ENCODE measurements around the gene TELO2. TPM values are rescaled to one million over a fixed set of nuclear protein-coding genes. Genes with fewer than 3 reads are reported as not detected.

Gene TELO2
- total and polyA plus RNA-seq, 4 donors = 12.9 to 19.3 (median 16.2) TPM

GRCh38 chr16:1501630-1502029 lies 8.5 kb downstream of the TELO2 start:
- WGBS = 96% methylated on average over 23 of the region's 23 CpGs
- H3K27me3 ChIP-seq (ENCODE audit: control insufficient read depth in 4 of 4, insufficient read depth in 4 of 4, low read length in 3 of 4) = no peaks in the 10 kb centered on the region
- no peak for DNase-seq (ENCODE audit: low spot score)
- H3K9me3 ChIP-seq (ENCODE audit: control insufficient read depth in 4 of 4, low read length in 3 of 4) = no peaks in the 10 kb centered on the region
- no peak overlapping the region for H3K27ac ChIP-seq (ENCODE audit: low read depth in 1 of 2, low read length in 2 of 2)
- H3K36me3 ChIP-seq (ENCODE audit: control insufficient read depth in 4 of 4, insufficient read depth in 3 of 4, low read depth in 1 of 4, low read length in 3 of 4) = peaks cover 4 to 53% (median 29%) of the 10 kb centered on the region in 4 donors
- H3K9ac ChIP-seq (ENCODE audit: low read depth in 1 of 2, low read length in 2 of 2) = no peak overlapping the region
- H3K4me1 ChIP-seq (ENCODE audit: control insufficient read depth in 4 of 4, insufficient read depth in 4 of 4, low read length in 3 of 4) = no peaks in the 10 kb centered on the region
- TF ChIP-seq HNF4A (conservative IDR thresholded peaks at IDR 0.05) = no peak
- no peak overlapping the region for H3K4me3 ChIP-seq (ENCODE audit: low read depth in 1 of 3, low read length in 3 of 3)

DNA sequence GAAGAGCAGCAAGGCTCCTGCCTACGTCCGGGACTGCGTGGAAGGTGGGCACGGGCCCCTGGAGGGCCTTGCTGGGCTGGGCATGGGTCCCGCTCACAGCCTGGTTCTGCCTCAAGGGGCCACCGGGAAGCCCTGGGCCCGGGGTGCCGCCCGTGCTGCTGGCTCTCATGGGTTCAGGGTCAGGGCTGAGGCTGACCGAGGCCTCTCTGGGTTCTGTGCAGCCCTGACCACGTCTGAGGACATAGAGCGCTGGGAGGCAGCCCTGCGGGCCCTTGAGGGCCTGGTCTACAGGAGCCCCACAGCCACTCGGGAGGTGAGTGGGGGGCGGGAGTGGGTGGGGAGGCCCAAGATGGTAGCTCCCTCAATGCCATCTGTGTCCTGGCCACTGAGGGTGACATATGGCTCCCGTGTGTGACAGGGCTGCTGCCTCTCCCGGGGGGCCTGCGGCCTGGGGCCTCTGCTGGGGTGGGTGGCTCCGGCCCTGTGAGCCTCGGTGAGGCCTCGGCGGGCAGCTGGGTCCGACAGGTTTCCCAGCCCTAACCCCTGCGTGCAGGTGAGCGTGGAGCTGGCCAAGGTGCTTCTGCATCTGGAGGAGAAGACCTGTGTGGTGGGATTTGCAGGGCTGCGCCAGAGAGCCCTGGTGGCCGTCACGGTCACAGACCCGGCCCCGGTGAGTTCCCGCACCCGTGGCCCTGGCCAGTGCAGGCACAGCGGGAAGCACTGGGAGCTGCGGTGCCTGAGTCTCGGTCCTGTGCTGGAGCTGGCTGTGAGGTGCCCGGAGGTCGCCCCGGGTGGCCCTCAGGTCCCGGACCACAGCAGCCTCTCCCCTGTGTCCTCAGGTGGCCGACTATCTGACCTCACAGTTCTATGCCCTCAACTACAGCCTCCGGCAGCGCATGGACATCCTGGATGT lies 9.2 kb downstream of the TELO2 start:
- no peak overlapping the region for H3K9ac ChIP-seq (ENCODE audit: low read depth in 1 of 2, low read length in 2 of 2)
- H3K27me3 ChIP-seq (ENCODE audit: control insufficient read depth in 4 of 4, insufficient read depth in 4 of 4, low read length in 3 of 4) = no peaks in the 10 kb centered on the region
- H3K4me3 ChIP-seq (ENCODE audit: low read depth in 1 of 3, low read length in 3 of 3) = no peak overlapping the region
- H3K36me3 ChIP-seq (ENCODE audit: control insufficient read depth in 4 of 4, insufficient read depth in 3 of 4, low read depth in 1 of 4, low read length in 3 of 4) = peaks cover 4 to 46% (median 27%) of the 10 kb centered on the region in 4 donors
- no peaks in the 10 kb centered on the region for H3K9me3 ChIP-seq (ENCODE audit: control insufficient read depth in 4 of 4, low read length in 3 of 4)
- no peak for TF ChIP-seq REST (IDR thresholded peaks at IDR 0.05)
- TF ChIP-seq, protein P1, sequence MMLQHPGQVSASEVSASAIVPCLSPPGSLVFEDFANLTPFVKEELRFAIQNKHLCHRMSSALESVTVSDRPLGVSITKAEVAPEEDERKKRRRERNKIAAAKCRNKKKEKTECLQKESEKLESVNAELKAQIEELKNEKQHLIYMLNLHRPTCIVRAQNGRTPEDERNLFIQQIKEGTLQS (IDR thresholded peaks at IDR 0.05) = no peak
- no peak for TF ChIP-seq FOXA1 (IDR thresholded peaks at IDR 0.05)
- TF ChIP-seq HNF4G (IDR thresholded peaks at IDR 0.05) = no peak
- no peak for TF ChIP-seq FOXA2 (IDR thresholded peaks at IDR 0.05)
- TF ChIP-seq JUND (IDR thresholded peaks at IDR 0.05) = no peak
- TF ChIP-seq, protein P2, sequence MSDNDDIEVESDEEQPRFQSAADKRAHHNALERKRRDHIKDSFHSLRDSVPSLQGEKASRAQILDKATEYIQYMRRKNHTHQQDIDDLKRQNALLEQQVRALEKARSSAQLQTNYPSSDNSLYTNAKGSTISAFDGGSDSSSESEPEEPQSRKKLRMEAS (IDR thresholded peaks at IDR 0.05) = no peak
- no peak for TF ChIP-seq RXRA (IDR thresholded peaks at IDR 0.05)
- DNase-seq (ENCODE audit: low spot score) = no peak
- WGBS = 97% methylated on average over 42 of the region's 42 CpGs
- no peak overlapping the region for H3K27ac ChIP-seq (ENCODE audit: low read depth in 1 of 2, low read length in 2 of 2)
- no peaks in the 10 kb centered on the region for H3K4me1 ChIP-seq (ENCODE audit: control insufficient read depth in 4 of 4, insufficient read depth in 4 of 4, low read length in 3 of 4)

DNA sequence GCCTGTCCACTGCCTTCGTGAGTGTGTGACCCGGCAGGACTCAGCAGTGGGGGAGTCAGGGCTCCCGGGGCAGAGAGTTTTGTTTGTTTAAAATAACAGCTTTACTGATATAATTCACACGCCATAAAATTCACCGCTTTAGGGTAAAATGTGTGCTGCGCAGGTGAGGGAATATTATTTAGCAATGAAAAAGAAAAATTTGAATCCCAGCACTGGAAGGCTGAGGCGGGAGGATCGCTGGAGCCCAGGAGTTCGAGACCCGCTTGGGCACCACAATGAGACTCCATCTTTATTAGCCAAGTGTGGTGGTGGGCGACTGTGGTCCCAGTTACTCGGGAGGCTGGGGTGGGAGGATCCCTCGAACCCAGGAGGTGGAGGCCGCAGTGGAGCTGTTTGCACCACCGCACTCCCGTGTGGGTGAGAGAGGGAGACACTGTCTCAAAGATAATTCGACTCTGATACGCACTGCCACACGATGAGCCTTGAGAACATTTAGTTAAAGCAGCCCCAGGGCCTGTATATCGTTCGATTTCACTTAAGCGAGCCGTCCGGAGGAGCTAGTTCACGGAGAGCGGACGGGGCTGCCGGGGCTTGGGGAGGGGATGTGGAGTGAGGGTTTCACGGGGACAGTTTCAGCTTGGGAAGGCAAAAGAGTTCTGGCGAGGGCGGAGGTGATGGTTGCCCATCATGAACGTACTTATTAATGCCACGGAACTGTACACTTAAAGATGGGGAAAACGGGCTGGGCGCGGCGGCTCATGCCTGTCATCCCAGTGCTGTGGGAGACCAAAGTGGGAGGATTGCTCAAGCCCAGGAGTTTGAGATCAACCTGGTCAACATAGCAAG lies 10.2 kb downstream of the TELO2 start:
- Histone ChIP-seq H3K36me3 (ENCODE audit: control insufficient read depth in 4 of 4, insufficient read depth in 3 of 4, low read depth in 1 of 4, low read length in 3 of 4) (peaks cover 4 to 45% (median 25%) of the 10 kb centered on the region in 4 donors), H3K4me3 (ENCODE audit: low read depth in 1 of 3, low read length in 3 of 3) (no peak overlapping the region), H3K4me1 (ENCODE audit: control insufficient read depth in 4 of 4, insufficient read depth in 4 of 4, low read length in 3 of 4) (no peaks in the 10 kb centered on the region), H3K27me3 (ENCODE audit: control insufficient read depth in 4 of 4, insufficient read depth in 4 of 4, low read length in 3 of 4) (no peaks in the 10 kb centered on the region), H3K9ac (ENCODE audit: low read depth in 1 of 2, low read length in 2 of 2) (no peak overlapping the region), H3K9me3 (ENCODE audit: control insufficient read depth in 4 of 4, low read length in 3 of 4) (no peaks in the 10 kb centered on the region), H3K27ac (ENCODE audit: low read depth in 1 of 2, low read length in 2 of 2) (no peak overlapping the region)
- no peak for TF ChIP-seq HNF4A (conservative IDR thresholded peaks at IDR 0.05)
- TF ChIP-seq FOXA1 (IDR thresholded peaks at IDR 0.05) = no peak
- no peak for TF ChIP-seq SP1 (IDR thresholded peaks at IDR 0.05)
- TF ChIP-seq NR2F2 (IDR thresholded peaks at IDR 0.05) = no peak
- TF ChIP-seq HNF4G (IDR thresholded peaks at IDR 0.05) = no peak
- TF ChIP-seq, protein P1 (IDR thresholded peaks at IDR 0.05) = no peak
- TF ChIP-seq GABPA (IDR thresholded peaks at IDR 0.05 in 1 of 2, conservative IDR thresholded peaks at IDR 0.05 in 1 of 2) = no peak
- TF ChIP-seq JUND (IDR thresholded peaks at IDR 0.05) = no peak
- DNase-seq (ENCODE audit: low spot score) = no peak
- WGBS = 98% methylated on average over 37 of the region's 37 CpGs
